A204.1 (cell line): Measurements from ENCODE around the gene COX6A2.
"Not testable (repeated sequence)": the region's sequence is repeated elsewhere in the genome, so short reads cannot be mapped to it uniquely, and the experiment has no call there.

Experiments
- FAIRE-seq: peaks from 2 replicates; lab custom pipeline; 2012; peaks lifted over from hg19 to GRCh38; lab: Jason Lieb, UNC

The COX6A2 gene

GRCh38 chr16:31436221-31437045 lies 8.3 kb upstream of the COX6A2 start:
- no peak for FAIRE-seq

GRCh38 chr16:31435341-31436220 lies 7.4 kb upstream of the COX6A2 start:
- FAIRE-seq, result no peak

- FAIRE-seq, result no peak
These were observed 2.4 kb upstream of the COX6A2 start for GRCh38 chr16:31430380-31431052.

- FAIRE-seq, result no peak
These were observed 1.6 kb upstream of the COX6A2 start for GRCh38 chr16:31429796-31430195.

GRCh38 chr16:31429314-31429713 lies 1.2 kb upstream of the COX6A2 start:
- FAIRE-seq, result no peak

GRCh38 chr16:31428638-31429247 lies 583 bp upstream of the COX6A2 start:
- FAIRE-seq, result no peak

- no peak for FAIRE-seq
These were observed 500 bp downstream of the COX6A2 start for GRCh38 chr16:31427441-31428278.

GRCh38 chr16:31423801-31424200 lies 4.4 kb downstream of the COX6A2 start:
- FAIRE-seq, result no peak

- FAIRE-seq, result no peak
These were observed 4.9 kb downstream of the COX6A2 start for GRCh38 chr16:31423241-31423640.

GRCh38 chr16:31421587-31421986 lies 6.6 kb downstream of the COX6A2 start:
- FAIRE-seq, result no peak

GRCh38 chr16:31420037-31420436 lies 8.1 kb downstream of the COX6A2 start:
- FAIRE-seq, result no peak

GRCh38 chr16:31417916-31418315 lies 10.2 kb downstream of the COX6A2 start:
- FAIRE-seq, result no peak

- FAIRE-seq, result not testable (repeated sequence)
These were observed 11.1 kb downstream of the COX6A2 start for GRCh38 chr16:31417036-31417435.

- FAIRE-seq, result no peak
These were observed 11.8 kb downstream of the COX6A2 start for GRCh38 chr16:31416371-31416770.

GRCh38 chr16:31414706-31415105 lies 13.5 kb downstream of the COX6A2 start:
- FAIRE-seq, result no peak

- FAIRE-seq, result no peak
These were observed 14.2 kb downstream of the COX6A2 start for GRCh38 chr16:31413943-31414342.

GRCh38 chr16:31413381-31413780 lies 14.8 kb downstream of the COX6A2 start:
- FAIRE-seq, result no peak

GRCh38 chr16:31412750-31413149 lies 15.4 kb downstream of the COX6A2 start:
- no peak for FAIRE-seq

- FAIRE-seq, result no peak
These were observed 16.9 kb downstream of the COX6A2 start for GRCh38 chr16:31411024-31411844.

GRCh38 chr16:31410082-31410481 lies 18.1 kb downstream of the COX6A2 start:
- FAIRE-seq, result no peak
